WTC11 (cell line): Measurements from ENCODE around the gene TIMM44.

ENCODE experiments used
- CTCF ChIP-seq: fragments of 200-600 bp; IDR thresholded peaks from 2 replicates; pipeline ENCODE4 v1.8.0; 2022; ENCODE audit warnings: antibody characterized with exemption
- E2F5 ChIP-seq: sonication (generic); formaldehyde crosslinking; IDR thresholded peaks from 2 replicates; pipeline ENCODE4 v1.8.1; 2022; ENCODE audit warnings: mild to moderate bottlenecking, moderate library complexity, missing genetic modification reagents
- ETV6 ChIP-seq: sonication (generic); formaldehyde crosslinking; IDR thresholded peaks from 2 replicates; pipeline ENCODE4 v1.8.1; 2022; ENCODE audit warnings: mild to moderate bottlenecking, missing genetic modification reagents
- MAX ChIP-seq: sonication (generic); formaldehyde crosslinking; IDR thresholded peaks from 2 replicates; pipeline ENCODE4 v1.8.0; 2022; ENCODE audit warnings: mild to moderate bottlenecking, missing genetic modification reagents
- MLX ChIP-seq: sonication (generic); formaldehyde crosslinking; IDR thresholded peaks from 2 replicates; pipeline ENCODE4 v1.8.1; 2023; ENCODE audit warnings: mild to moderate bottlenecking, missing genetic modification reagents, moderate library complexity
- OVOL2 ChIP-seq: fragments of 250-450 bp; sonication (Bioruptor Pico); IDR thresholded peaks from 2 replicates; pipeline ENCODE4 v1.9.0; 2021; ENCODE audit warnings: mild to moderate bottlenecking, borderline replicate concordance
- PRRX2 ChIP-seq: fragments of 250-450 bp; sonication (Bioruptor Pico); IDR thresholded peaks from 2 replicates; pipeline ENCODE4 v1.8.0; 2021; ENCODE audit warnings: mild to moderate bottlenecking
- TEAD4 ChIP-seq: sonication (generic); formaldehyde crosslinking; IDR thresholded peaks from 2 replicates; pipeline ENCODE4 v1.8.0; 2022; ENCODE audit warnings: mild to moderate bottlenecking, missing genetic modification reagents
- ZBTB21 ChIP-seq: sonication (generic); formaldehyde crosslinking; IDR thresholded peaks from 2 replicates; pipeline ENCODE4 v1.8.1; 2023; ENCODE audit warnings: mild to moderate bottlenecking, missing genetic modification reagents, borderline replicate concordance
- ZNF423 ChIP-seq: fragments of 250-450 bp; sonication (Bioruptor Pico); IDR thresholded peaks from 2 replicates; pipeline ENCODE4 v2.1.2; 2022; ENCODE audit warnings: mild to moderate bottlenecking, moderate library complexity

GRCh38 chr19:7920519-7921301 is 22.8 kb downstream of the TIMM44 start:
- TF ChIP-seq E2F5 (CRISPR knock-in tag) (no peak), PRRX2 (CRISPR knock-in tag) (no peak), CTCF (no peak), ZBTB21 (CRISPR knock-in tag) (no peak), ZNF423 (CRISPR knock-in tag) (no peak), TEAD4 (CRISPR knock-in tag) (no peak), MLX (no peak), MAX (CRISPR knock-in tag) (no peak), OVOL2 (no peak), ETV6 (no peak)
